GM13977 (cell line): Measurements from ENCODE around the gene AKNAD1.

Source experiments
- DNase-seq: peaks from one replicate; pipeline ENCODE4 v3.0.0; 2012; ENCODE audit warnings: low spot score
- CTCF ChIP-seq: IDR thresholded peaks from 2 replicates; pipeline ENCODE4 v1.5.1; 2012; ENCODE audit warnings: mild to moderate bottlenecking, control low read depth; ENCODE audit not compliant: insufficient read depth; ENCODE audit errors: extremely low read depth, missing control alignments
- in situ Hi-C: fragments of 300-500 bp; cut with MboI; formaldehyde crosslinking; loops from one replicate; pipeline ENCODE4 v1.12.0; 2022; ENCODE audit warnings: low sequenced_read_pairs, low pct_unique_long_range_greater_than_20kb, mixed read lengths, inconsistent platforms; ENCODE audit not compliant: unreplicated experiment

Gene AKNAD1

GRCh38 chr1:108854221-108855019 lies 2.5 kb downstream of the AKNAD1 start:
- no peak for TF ChIP-seq CTCF
- no peak for DNase-seq
- in situ Hi-C loops = no loop called here

GRCh38 chr1:108852221-108852975 lies 4.5 kb downstream of the AKNAD1 start:
- TF ChIP-seq CTCF = no peak

GRCh38 chr1:108851567-108851966 lies 5.3 kb downstream of the AKNAD1 start:
- TF ChIP-seq CTCF = no peak
- no peak for DNase-seq

More at GRCh38 chr1:108852221-108852975, 4.5 kb downstream of the AKNAD1 start:
- no peak for DNase-seq
- in situ Hi-C loops = no loop called here

GRCh38 chr1:108850929-108851328 lies 6.0 kb downstream of the AKNAD1 start:
- no peak for TF ChIP-seq CTCF
- DNase-seq = no peak
- in situ Hi-C loops = no loop called here

More at GRCh38 chr1:108851567-108851966, 5.3 kb downstream of the AKNAD1 start:
- in situ Hi-C loops = no loop called here

GRCh38 chr1:108848806-108849205 lies 8.1 kb downstream of the AKNAD1 start:
- in situ Hi-C loops = no loop called here

GRCh38 chr1:108847494-108847893 lies 9.4 kb downstream of the AKNAD1 start:
- no peak for TF ChIP-seq CTCF
- DNase-seq = no peak
- in situ Hi-C loops = no loop called here

More at GRCh38 chr1:108848806-108849205, 8.1 kb downstream of the AKNAD1 start:
- DNase-seq = no peak
- no peak for TF ChIP-seq CTCF
